Measurements from ENCODE around the gene GALNT17. TPM values are rescaled to one million over a fixed set of nuclear protein-coding genes. Genes with fewer than 3 reads are reported as not detected.
"Not testable (repeated sequence)": the region's sequence is repeated elsewhere in the genome, so short reads cannot be mapped to it uniquely, and the experiment has no call there.

GALNT17 gene
- total and polyA plus RNA-seq, 2 experiments from 2014 or later = 11.1 to 65.6 TPM

GRCh38 chr7:71262834-71263233 lies 130.9 kb downstream of the GALNT17 start:
- not testable (repeated sequence) for H3K4me3 Mint-ChIP-seq; H3K27me3 ChIP-seq (ENCODE audit: insufficient read depth); ATAC-seq; H3K36me3 ChIP-seq (ENCODE audit: insufficient read depth); H3K4me3 ChIP-seq; H3K4me2 ChIP-seq; DNase-seq (ENCODE audit: low spot score); H3K9me2 ChIP-seq (ENCODE audit: insufficient read depth); H3K27ac Mint-ChIP-seq; H3K27me3 Mint-ChIP-seq (ENCODE audit: insufficient read depth, low read depth, poor library complexity); H3F3A ChIP-seq (replicated peaks; ENCODE audit: low read depth); H3K27ac ChIP-seq (ENCODE audit: low read depth); H4K20me1 ChIP-seq (replicated peaks; ENCODE audit: insufficient read depth); H2AFZ ChIP-seq
- H3K9me3 Mint-ChIP-seq = peaks cover 41% of the 10 kb centered on the region
- peaks cover 60% of the 10 kb centered on the region for H3K79me2 ChIP-seq (replicated peaks; ENCODE audit: insufficient read depth)
- peaks cover 17% of the 10 kb centered on the region for H3K4me1 ChIP-seq (ENCODE audit: insufficient read depth)
- H3K36me3 Mint-ChIP-seq (ENCODE audit: low read depth) = peaks cover 53% of the 10 kb centered on the region
- H3K4me1 Mint-ChIP-seq = peaks cover 20% of the 10 kb centered on the region

- H2AFZ ChIP-seq = no peak overlapping the region
- no peak overlapping the region for H3K4me2 ChIP-seq
- peaks cover 44% of the 10 kb centered on the region for H3K36me3 Mint-ChIP-seq (ENCODE audit: low read depth)
- ATAC-seq (no peak), DNase-seq (ENCODE audit: low spot score) (no peak)
- peaks cover 38% of the 10 kb centered on the region for H3K9me3 Mint-ChIP-seq
- no peaks in the 10 kb centered on the region for H3K36me3 ChIP-seq (ENCODE audit: insufficient read depth)
- H3K27ac Mint-ChIP-seq = no peak overlapping the region
- no peaks in the 10 kb centered on the region for H3F3A ChIP-seq (replicated peaks; ENCODE audit: low read depth)
- H3K79me2 ChIP-seq (replicated peaks; ENCODE audit: insufficient read depth) = peaks cover 54% of the 10 kb centered on the region
- peaks cover 21% of the 10 kb centered on the region for H3K4me1 ChIP-seq (ENCODE audit: insufficient read depth)
- peaks cover 20% of the 10 kb centered on the region for H3K4me1 Mint-ChIP-seq
- peaks cover 6% of the 10 kb centered on the region for H3K27me3 Mint-ChIP-seq (ENCODE audit: insufficient read depth, low read depth, poor library complexity)
- no peak overlapping the region for H3K4me3 ChIP-seq
- no peak overlapping the region for H3K4me3 Mint-ChIP-seq
- H3K27ac ChIP-seq (ENCODE audit: low read depth) = 0 out of 2 replicates have a peak overlapping the region, but pooled peaks have one; percentile 50
- H3K27me3 ChIP-seq (ENCODE audit: insufficient read depth) = no peaks in the 10 kb centered on the region
- H4K20me1 ChIP-seq (replicated peaks; ENCODE audit: insufficient read depth) = no peaks in the 10 kb centered on the region
- H3K9me2 ChIP-seq (ENCODE audit: insufficient read depth) = no peaks in the 10 kb centered on the region
- TF ChIP-seq STAT1 (IDR thresholded peaks at IDR 0.05; ENCODE audit: unreplicated experiment) = no peak
- TF ChIP-seq NANOG (IDR thresholded peaks at IDR 0.05; ENCODE audit: borderline replicate concordance) = no peak
- TF ChIP-seq EZH2phosphoT487 (IDR thresholded peaks at IDR 0.05; ENCODE audit: unreplicated experiment) = no peak
- TF ChIP-seq CTCF (conservative IDR thresholded peaks at IDR 0.05; ENCODE audit: low read depth in 2 of 2) = no peak
- no peak for TF ChIP-seq ZNF114 (CRISPR knock-in tag; IDR thresholded peaks at IDR 0.05)
- no peak for TF ChIP-seq CREB1 (CRISPR knock-in tag; IDR thresholded peaks at IDR 0.05; ENCODE audit: low read depth)
- no peak for TF ChIP-seq ZNF462 (CRISPR knock-in tag; IDR thresholded peaks at IDR 0.05)
- TF ChIP-seq POLR2AphosphoS5 (IDR thresholded peaks at IDR 0.05; ENCODE audit: low read depth) = no peak
- TF ChIP-seq ZNF331 (CRISPR knock-in tag; IDR thresholded peaks at IDR 0.05; ENCODE audit: low read depth) = no peak
- TF ChIP-seq ETS1 (IDR thresholded peaks at IDR 0.05) = no peak
- TF ChIP-seq EZH2 (IDR thresholded peaks at IDR 0.05; ENCODE audit: low read depth, unreplicated experiment) = no peak
Measured at GRCh38 chr7:71264005-71264404, 132.1 kb downstream of the GALNT17 start.

Measured in GM23338 (cell line).